GM12878 (cell line): ENCODE results near the gene SPAG6. TPM values are rescaled to one million over a fixed set of nuclear protein-coding genes. Genes with fewer than 3 reads are reported as not detected.

Experiments
- CBX3 ChIP-seq: fragments of 200-600 bp; sonication (generic); IDR thresholded peaks from 2 replicates; pipeline ENCODE4 v1.6.1; 2016; ENCODE audit warnings: low read depth, borderline replicate concordance
- CBX5 ChIP-seq: sonication (generic); IDR thresholded peaks from 2 replicates; pipeline ENCODE4 v1.6.1; 2016; ENCODE audit warnings: low read depth, moderate library complexity, mild to moderate bottlenecking, inconsistent platforms
- CUX1 ChIP-seq: IDR thresholded peaks from 2 replicates; pipeline ENCODE4 v1.6.1; 2012; ENCODE audit warnings: improper control_type of control experiment, low read depth, low read length; ENCODE audit not compliant: insufficient replicate concordance
- EGR1 ChIP-seq, 2 experiments: IDR thresholded peaks; 1 replicate in 1 of 2; 2 replicates in 1 of 2; pipeline ENCODE4 v1.6.1; 2011 to 2012; ENCODE audit warnings: low read depth in 2 of 2, low read length in 2 of 2, borderline replicate concordance in 1 of 2, mild to moderate bottlenecking in 1 of 2, moderate library complexity in 1 of 2
- FOS ChIP-seq: IDR thresholded peaks from 3 replicates; pipeline ENCODE4 v1.6.1; 2011; ENCODE audit warnings: borderline replicate concordance; ENCODE audit not compliant: insufficient read length; ENCODE audit errors: extremely low read depth
- MLLT1 ChIP-seq: fragments of 450-650 bp; IDR thresholded peaks from 2 replicates; pipeline ENCODE4 v1.6.1; 2016; ENCODE audit warnings: mild to moderate bottlenecking
- NFIC ChIP-seq: IDR thresholded peaks from 2 replicates; pipeline ENCODE4 v1.6.1; 2012; ENCODE audit warnings: low read depth, mild to moderate bottlenecking, inconsistent platforms, low read length, moderate library complexity
- PAX5 ChIP-seq: IDR thresholded peaks from 2 replicates; pipeline ENCODE4 v1.6.1; 2011; ENCODE audit warnings: low read depth, low read length, borderline replicate concordance
- PBX3 ChIP-seq: IDR thresholded peaks from 2 replicates; pipeline ENCODE4 v1.6.1; 2011; ENCODE audit warnings: mild to moderate bottlenecking, low read depth, low read length, moderate library complexity; ENCODE audit not compliant: insufficient replicate concordance
- RAD21 ChIP-seq: IDR thresholded peaks from 2 replicates; pipeline ENCODE4 v1.6.1; 2011; ENCODE audit warnings: mild to moderate bottlenecking, low read depth, low read length, moderate library complexity; ENCODE audit not compliant: insufficient read depth
- RAD51 ChIP-seq: fragments of 450-650 bp; IDR thresholded peaks from 2 replicates; pipeline ENCODE4 v1.6.1; 2016; ENCODE audit warnings: moderate library complexity, mild to moderate bottlenecking, inconsistent platforms
- RBBP5 ChIP-seq: fragments of 200-600 bp; sonication (generic); conservative IDR thresholded peaks from 2 replicates; pipeline ENCODE4 v1.6.1; 2016
- RCOR1 ChIP-seq: conservative IDR thresholded peaks from 2 replicates; pipeline ENCODE4 v1.6.1; 2012; ENCODE audit warnings: low read depth, low read length, improper control_type of control experiment
- RUNX3 ChIP-seq: IDR thresholded peaks from 2 replicates; pipeline ENCODE4 v1.6.1; 2012; ENCODE audit warnings: low read length, inconsistent platforms
- SMARCA5 ChIP-seq: fragments of 450-650 bp; IDR thresholded peaks from 2 replicates; pipeline ENCODE4 v1.6.1; 2017; ENCODE audit warnings: mild to moderate bottlenecking
- STAT3 ChIP-seq: IDR thresholded peaks from 2 replicates; pipeline ENCODE4 v1.6.1; 2011; ENCODE audit warnings: low read depth, low read length, improper control_type of control experiment
- TARDBP ChIP-seq: IDR thresholded peaks from 2 replicates; pipeline ENCODE4 v1.6.1; 2016; ENCODE audit warnings: borderline replicate concordance
- WRNIP1 ChIP-seq: IDR thresholded peaks from 2 replicates; pipeline ENCODE4 v1.6.1; 2011; ENCODE audit warnings: low read depth, low read length, improper control_type of control experiment, borderline replicate concordance
- ZBTB11 ChIP-seq: fragments of 450-650 bp; formaldehyde crosslinking; IDR thresholded peaks from 2 replicates; pipeline ENCODE4 v1.5.0; 2022; ENCODE audit warnings: mild to moderate bottlenecking, missing genetic modification characterization
- polyA plus RNA-seq, 11 experiments: library from polyadenylated mRNA; depleted of rRNA in 4 of 11; unstranded in 6 of 11; stranded (reverse) in 5 of 11; fragments of >200 nt; fragmentation: Nextera tagmentation in 4 of 11; fragmentation: Illumina TruSeq in 1 of 11; extraction: Ambion mirVana in 4 of 11; extraction: Trizol in 1 of 11; gene quantifications; 1 replicate in 1 of 11; 2 replicates in 10 of 11; pipeline versions ENCODE4 v1.2.1 to v1.2.3, GENCODE V29; 2011 to 2016; ENCODE audit warnings: inconsistent platforms in 2 of 11, missing spikeins in 2 of 11, low read depth in 1 of 11
- total RNA-seq, 4 experiments: library from RNA; depleted of rRNA in 3 of 4; stranded (reverse); fragments of >200 nt in 3 of 4; fragmentation: Illumina TruSeq in 1 of 4; extraction: Trizol in 1 of 4; gene quantifications; 2 replicates each; pipeline versions ENCODE4 v1.2.1 to v1.2.3, GENCODE V29; 2013 to 2021

SPAG6 gene
- total and polyA plus RNA-seq, 10 of the 15 experiments (the other 5 are each of a cell fraction or from before 2014, with no cell fraction given) = 0.13 to 0.99 (median 0.40) TPM; not detected in 1

- peak in 1 of 2 experiments; percentile 82; a peak in 2 of 3 replicates for TF ChIP-seq EGR1 (IDR thresholded peaks at IDR 0.05; ENCODE audit: borderline replicate concordance in 1 of 2, low read depth in 2 of 2, low read length in 2 of 2)
- no peak for TF ChIP-seq ZBTB11 (CRISPR knock-in tag)
- no peak for TF ChIP-seq MLLT1
- TF ChIP-seq NFIC = no peak
- TF ChIP-seq TARDBP = no peak
- TF ChIP-seq CBX3 = no peak
- no peak for TF ChIP-seq FOS
- no peak for TF ChIP-seq RUNX3
- peak; percentile 89; the same call in 1 of the 2 replicates for TF ChIP-seq SMARCA5
- no peak for TF ChIP-seq RBBP5
- TF ChIP-seq RAD21 = no peak
- no peak for TF ChIP-seq CUX1
- TF ChIP-seq PAX5 = no peak
- no peak for TF ChIP-seq CBX5
- TF ChIP-seq RCOR1 = no peak
- TF ChIP-seq STAT3 = no peak
- no peak for TF ChIP-seq RAD51
- no peak for TF ChIP-seq WRNIP1
- no peak for TF ChIP-seq PBX3
Observed at GRCh38 chr10:22321156-22321923, 24.0 kb upstream of the SPAG6 start (continued).
